GM06990 (cell line): ENCODE measurements around the gene GPR52.

Experiments
- DNase-seq: peaks from one replicate; pipeline ENCODE4 v3.0.0-alpha.2; 2011; ENCODE audit not compliant: insufficient read length; ENCODE audit errors: extremely low read depth
- H3K27me3 ChIP-seq: replicated peaks from 2 replicates; pipeline ENCODE4 v1.6.0; 2011; ENCODE audit warnings: low read length; ENCODE audit not compliant: control insufficient read depth, insufficient read depth
- H3K36me3 ChIP-seq: 2 replicates; pipeline ENCODE4 v1.5.1; 2011; ENCODE audit warnings: low read length; ENCODE audit not compliant: control insufficient read depth, insufficient read depth
- H3K4me3 ChIP-seq: replicated peaks from 2 replicates; pipeline ENCODE4 v1.5.1; 2011; ENCODE audit warnings: low read depth, mild to moderate bottlenecking, control low read depth, low read length
- CTCF ChIP-seq: IDR thresholded peaks from 2 replicates; pipeline ENCODE4 v1.5.1; 2011; ENCODE audit warnings: low read length, control low read depth, mild to moderate bottlenecking, inconsistent platforms; ENCODE audit not compliant: insufficient read depth, poor library complexity, severe bottlenecking

The GPR52 gene

GRCh38 chr1:174491606-174492005 is 43.8 kb downstream of the GPR52 start:
- DNase-seq, result no peak
- no peak for TF ChIP-seq CTCF
- H3K4me3 ChIP-seq, result no peak overlapping the region

GRCh38 chr1:174497478-174497877 is 49.7 kb downstream of the GPR52 start:
- no peak for TF ChIP-seq CTCF
- no peaks in the 10 kb centered on the region; the same call in 1 of the 2 replicates for H3K36me3 ChIP-seq
- no peaks in the 10 kb centered on the region for H3K27me3 ChIP-seq
- no peak overlapping the region for H3K4me3 ChIP-seq
- DNase-seq, result no peak

More at GRCh38 chr1:174491606-174492005, 43.8 kb downstream of the GPR52 start:
- H3K27me3 ChIP-seq, result no peaks in the 10 kb centered on the region
- peaks cover 2% of the 10 kb centered on the region; the same call in 1 of the 2 replicates for H3K36me3 ChIP-seq
